ENCODE results near the gene PANK4. TPM values are rescaled to one million over a fixed set of nuclear protein-coding genes. Genes with fewer than 3 reads are reported as not detected.

PANK4 gene
- total RNA-seq, 8 experiments from 2014 or later, result 24.9 to 44.0 (median 37.3) TPM

GRCh38 chr1:2540816-2541492, 14.6 kb upstream of the PANK4 start:
- peak overlapping the region in 1 of 2 donors; percentile 11 for H3K27ac ChIP-seq
- peak in 4 of 8 experiments; percentile 1 to 24 (median 18) for ATAC-seq (replicated peaks in 6 of 8)
- H3K4me3 ChIP-seq, result peak overlapping the region in 1 of 5 donors; percentile 16
- peaks cover 56 to 66% of the 10 kb centered on the region in 2 donors for H3K4me1 ChIP-seq (replicated peaks in 1 of 2)
- WGBS, 10 experiments, result 33 to 100% (median 83%) methylated on average over 1 to 10 of the region's 39 CpGs; no CpG with 5 or more reads in 3 of the 10 experiments
- in situ Hi-C loops (cut with MboI; ENCODE audit: low pct_unique_long_range_greater_than_20kb in 2 of 9, low sequenced_read_pairs in 9 of 9, unreplicated experiment in 9 of 9), result loop anchor here in 5 of 9 experiments (10.0 to 25.0 kb wide), 4 partner anchors 104 to 129 kb away; partner anchors contain the start of gene PEX10 (in 3 of the 5)

GRCh38 chr1:2539312-2539907, 13.0 kb upstream of the PANK4 start:
- Histone ChIP-seq H3K27ac (no peak overlapping the region), H3K4me1 (replicated peaks in 1 of 2) (peaks cover 56 to 66% of the 10 kb centered on the region in 2 donors), H3K4me3 (no peak overlapping the region)
- 80 to 90% (median 85%) methylated on average over 2 to 4 of the region's 12 CpGs; no CpG with 5 or more reads in 6 of the 10 experiments for WGBS, 10 experiments
- in situ Hi-C loops (cut with MboI; ENCODE audit: low pct_unique_long_range_greater_than_20kb in 2 of 9, low sequenced_read_pairs in 9 of 9, unreplicated experiment in 9 of 9), result loop anchor here in 3 of 9 experiments (25.0 kb wide), 2 partner anchors 102 to 127 kb away; partner anchors contain the start of gene PEX10 (in 2 of the 3)
- ATAC-seq (replicated peaks in 6 of 8), result peak in 1 of 8 experiments; percentile 24

- 60 to 100% (median 100%) methylated on average over 1 to 2 of the region's 8 CpGs; no CpG with 5 or more reads in 5 of the 10 experiments for WGBS, 10 experiments
- in situ Hi-C loops (cut with MboI; ENCODE audit: low pct_unique_long_range_greater_than_20kb in 2 of 9, low sequenced_read_pairs in 9 of 9, unreplicated experiment in 9 of 9), result loop anchor here in 3 of 9 experiments (25.0 kb wide), 2 partner anchors 102 to 127 kb away; partner anchors contain the start of gene PEX10 (in 2 of the 3)
- Histone ChIP-seq H3K4me3 (no peak overlapping the region), H3K4me1 (replicated peaks in 1 of 2) (peaks cover 56 to 66% of the 10 kb centered on the region in 2 donors), H3K27ac (no peak overlapping the region)
- no peak for ATAC-seq (replicated peaks in 6 of 8)
Measured at GRCh38 chr1:2538872-2539271, 12.5 kb upstream of the PANK4 start.

- H3K4me1 ChIP-seq (replicated peaks in 1 of 2), result peaks cover 56 to 66% of the 10 kb centered on the region in 2 donors
- no peak for ATAC-seq (replicated peaks in 6 of 8)
- no peak overlapping the region for H3K27ac ChIP-seq
- 60 to 100% (median 100%) methylated on average over 1 to 4 of the region's 4 CpGs; no CpG with 5 or more reads in 5 of the 10 experiments for WGBS, 10 experiments
- no peak overlapping the region for H3K4me3 ChIP-seq
- in situ Hi-C loops (cut with MboI; ENCODE audit: low pct_unique_long_range_greater_than_20kb in 2 of 9, low sequenced_read_pairs in 9 of 9, unreplicated experiment in 9 of 9), result loop anchor here in 3 of 9 experiments (25.0 kb wide), 2 partner anchors 101 to 126 kb away; partner anchors contain the start of gene PEX10 (in 2 of the 3)
Measured at GRCh38 chr1:2538376-2538775, 12.0 kb upstream of the PANK4 start.

GRCh38 chr1:2537784-2538115, 11.4 kb upstream of the PANK4 start:
- 20 to 100% (median 61%) methylated on average over 1 to 7 of the region's 9 CpGs; no CpG with 5 or more reads in 4 of the 10 experiments for WGBS, 10 experiments
- ATAC-seq (replicated peaks in 6 of 8), result no peak
- in situ Hi-C loops (cut with MboI; ENCODE audit: low pct_unique_long_range_greater_than_20kb in 2 of 9, low sequenced_read_pairs in 9 of 9, unreplicated experiment in 9 of 9), result loop anchor here in 3 of 9 experiments (25.0 kb wide), 2 partner anchors 100 to 125 kb away; partner anchors contain the start of gene PEX10 (in 2 of the 3)
- H3K4me3 ChIP-seq, result no peak overlapping the region
- H3K4me1 ChIP-seq (replicated peaks in 1 of 2), result peaks cover 56 to 66% of the 10 kb centered on the region in 2 donors
- H3K27ac ChIP-seq, result no peak overlapping the region

- no peak overlapping the region for H3K4me3 ChIP-seq
- peak overlapping the region; percentile 13 to 71 for H3K27ac ChIP-seq
- 75 to 90% (median 85%) methylated on average over 4 to 9 of the region's 9 CpGs; no CpG with 5 or more reads in 5 of the 10 experiments for WGBS, 10 experiments
- in situ Hi-C loops (cut with MboI; ENCODE audit: low pct_unique_long_range_greater_than_20kb in 2 of 9, low sequenced_read_pairs in 9 of 9, unreplicated experiment in 9 of 9), result loop anchor here in 3 of 9 experiments (25.0 kb wide), 2 partner anchors 99 to 124 kb away; partner anchors contain the start of gene PEX10 (in 2 of the 3)
- H3K4me1 ChIP-seq (replicated peaks in 1 of 2), result peaks cover 68 to 69% of the 10 kb centered on the region in 2 donors
- ATAC-seq (replicated peaks in 6 of 8), result no peak
Measured at GRCh38 chr1:2535981-2536380, 9.6 kb upstream of the PANK4 start.

GRCh38 chr1:2535455-2535854, 9.1 kb upstream of the PANK4 start:
- peaks cover 68 to 71% of the 10 kb centered on the region in 2 donors for H3K4me1 ChIP-seq (replicated peaks in 1 of 2)
- no peak overlapping the region for H3K4me3 ChIP-seq
- WGBS, 10 experiments, result 13 to 73% methylated on average over 3 to 6 of the region's 27 CpGs; no CpG with 5 or more reads in 8 of the 10 experiments
- peak overlapping the region; percentile 13 to 71 for H3K27ac ChIP-seq
- peak in 5 of 8 experiments; percentile 7 to 53 (median 39) for ATAC-seq (replicated peaks in 6 of 8)
- in situ Hi-C loops (cut with MboI; ENCODE audit: low pct_unique_long_range_greater_than_20kb in 2 of 9, low sequenced_read_pairs in 9 of 9, unreplicated experiment in 9 of 9), result loop anchor here in 3 of 9 experiments (25.0 kb wide), 2 partner anchors 98 to 123 kb away; partner anchors contain the start of gene PEX10 (in 2 of the 3)

- ATAC-seq (replicated peaks in 6 of 8), result peak in 5 of 8 experiments; percentile 2 to 39 (median 12)
- in situ Hi-C loops (cut with MboI; ENCODE audit: low pct_unique_long_range_greater_than_20kb in 2 of 9, low sequenced_read_pairs in 9 of 9, unreplicated experiment in 9 of 9), result loop anchor here in 3 of 9 experiments (25.0 kb wide), 2 partner anchors 98 to 123 kb away; partner anchors contain the start of gene PEX10 (in 2 of the 3)
- WGBS, 10 experiments, result 20 to 85% (median 60%) methylated on average over 2 to 7 of the region's 18 CpGs; no CpG with 5 or more reads in 5 of the 10 experiments
- Histone ChIP-seq H3K4me1 (replicated peaks in 1 of 2) (peaks cover 64 to 66% of the 10 kb centered on the region in 2 donors), H3K4me3 (no peak overlapping the region), H3K27ac (peak overlapping the region in 1 of 2 donors; percentile 71)
Measured at GRCh38 chr1:2534687-2535441, 8.5 kb upstream of the PANK4 start.

- no peak for ATAC-seq (replicated peaks in 6 of 8)
- WGBS, 10 experiments, result 40 to 71% (median 56%) methylated on average over 1 to 3 of the region's 7 CpGs; no CpG with 5 or more reads in 6 of the 10 experiments
- Histone ChIP-seq H3K27ac (no peak overlapping the region), H3K4me1 (replicated peaks in 1 of 2) (peaks cover 62 to 64% of the 10 kb centered on the region in 2 donors), H3K4me3 (no peak overlapping the region)
- in situ Hi-C loops (cut with MboI; ENCODE audit: low pct_unique_long_range_greater_than_20kb in 2 of 9, low sequenced_read_pairs in 9 of 9, unreplicated experiment in 9 of 9), result loop anchor here in 3 of 9 experiments (25.0 kb wide), 2 partner anchors 97 to 122 kb away; partner anchors contain the start of gene PEX10 (in 2 of the 3)
Measured at GRCh38 chr1:2534315-2534686, 7.9 kb upstream of the PANK4 start.

- WGBS, 10 experiments, result 43 to 90% (median 70%) methylated on average over 2 to 6 of the region's 11 CpGs; no CpG with 5 or more reads in 6 of the 10 experiments
- ATAC-seq (replicated peaks in 6 of 8), result peak in 3 of 8 experiments; percentile 5 to 22 (median 11)
- Histone ChIP-seq H3K27ac (no peak overlapping the region), H3K4me1 (replicated peaks in 1 of 2) (peaks cover 71 to 73% of the 10 kb centered on the region in 2 donors), H3K4me3 (no peak overlapping the region)
- in situ Hi-C loops (cut with MboI; ENCODE audit: low pct_unique_long_range_greater_than_20kb in 2 of 9, low sequenced_read_pairs in 9 of 9, unreplicated experiment in 9 of 9), result loop anchor here in 3 of 9 experiments (25.0 kb wide), 2 partner anchors 96 to 121 kb away; partner anchors contain the start of gene PEX10 (in 2 of the 3)
Measured at GRCh38 chr1:2533365-2533764, 7.0 kb upstream of the PANK4 start.

- Histone ChIP-seq H3K4me1 (replicated peaks in 1 of 2) (peaks cover 76 to 78% of the 10 kb centered on the region in 2 donors), H3K4me3 (no peak overlapping the region), H3K27ac (peak overlapping the region in 1 of 2 donors; percentile 6)
- in situ Hi-C loops (cut with MboI; ENCODE audit: low pct_unique_long_range_greater_than_20kb in 2 of 9, low sequenced_read_pairs in 9 of 9, unreplicated experiment in 9 of 9), result loop anchor here in 3 of 9 experiments (25.0 kb wide), 2 partner anchors 95 to 120 kb away; partner anchors contain the start of gene PEX10 (in 2 of the 3)
- ATAC-seq (replicated peaks in 6 of 8), result peak in 5 of 8 experiments; percentile 1 to 33 (median 13)
- 39 to 52% methylated on average over 6 to 7 of the region's 23 CpGs; no CpG with 5 or more reads in 8 of the 10 experiments for WGBS, 10 experiments
Measured at GRCh38 chr1:2532485-2533160, 6.2 kb upstream of the PANK4 start.
